ENCODE data around the gene HOXB3.

Gene HOXB3

GRCh38 chr17:48603959-48604769, 14.1 kb upstream of the HOXB3 start:
- no peak for ATAC-seq
- no peak for TF ChIP-seq BACH2 (CRISPR knock-in tag; IDR thresholded peaks at IDR 0.05; ENCODE audit: borderline replicate concordance)
- no peak for TF ChIP-seq ISL1 (CRISPR knock-in tag; IDR thresholded peaks at IDR 0.05)
- TF ChIP-seq RARB (CRISPR knock-in tag; IDR thresholded peaks at IDR 0.05), result no peak
- no peak for TF ChIP-seq ZNF70 (CRISPR knock-in tag; IDR thresholded peaks at IDR 0.05)
- no peak for TF ChIP-seq OSR1 (CRISPR knock-in tag; IDR thresholded peaks at IDR 0.05)
- TF ChIP-seq TSHZ2 (CRISPR knock-in tag; IDR thresholded peaks at IDR 0.05), result no peak
- no peak for TF ChIP-seq POU6F1 (CRISPR knock-in tag; IDR thresholded peaks at IDR 0.05; ENCODE audit: borderline replicate concordance, low read depth)
- TF ChIP-seq ZNF8 (CRISPR knock-in tag; IDR thresholded peaks at IDR 0.05), result no peak
- no peak for TF ChIP-seq GLIS3 (CRISPR knock-in tag; IDR thresholded peaks at IDR 0.05)
- no peak for TF ChIP-seq PPARA (CRISPR knock-in tag; IDR thresholded peaks at IDR 0.05; ENCODE audit: borderline replicate concordance)
- TF ChIP-seq ARNTL (CRISPR knock-in tag; IDR thresholded peaks at IDR 0.05; ENCODE audit: borderline replicate concordance, low read depth), result no peak
- no peak for TF ChIP-seq SNAI2 (CRISPR knock-in tag; IDR thresholded peaks at IDR 0.05)
- TF ChIP-seq TOX (CRISPR knock-in tag; IDR thresholded peaks at IDR 0.05; ENCODE audit: borderline replicate concordance), result no peak
- no peak for TF ChIP-seq ZC3H10 (CRISPR knock-in tag; IDR thresholded peaks at IDR 0.05)
- TF ChIP-seq ZFP30 (CRISPR knock-in tag; IDR thresholded peaks at IDR 0.05), result no peak
- no peak for TF ChIP-seq CREB5 (CRISPR knock-in tag; IDR thresholded peaks at IDR 0.05; ENCODE audit: low read depth)
- no peak for TF ChIP-seq ESRRG (CRISPR knock-in tag; IDR thresholded peaks at IDR 0.05)

GRCh38 chr17:48601539-48602425, 11.7 kb upstream of the HOXB3 start:
- no peak for ATAC-seq
- TF ChIP-seq TCF4 (CRISPR knock-in tag; IDR thresholded peaks at IDR 0.05; ENCODE audit: borderline replicate concordance) (no peak), GLIS3 (CRISPR knock-in tag; IDR thresholded peaks at IDR 0.05) (no peak), TOX (CRISPR knock-in tag; IDR thresholded peaks at IDR 0.05; ENCODE audit: borderline replicate concordance) (no peak), SNAI2 (CRISPR knock-in tag; IDR thresholded peaks at IDR 0.05) (no peak), ISL1 (CRISPR knock-in tag; IDR thresholded peaks at IDR 0.05) (no peak), BACH2 (CRISPR knock-in tag; IDR thresholded peaks at IDR 0.05; ENCODE audit: borderline replicate concordance) (no peak), TSHZ2 (CRISPR knock-in tag; IDR thresholded peaks at IDR 0.05) (no peak), POU6F1 (CRISPR knock-in tag; IDR thresholded peaks at IDR 0.05; ENCODE audit: borderline replicate concordance, low read depth) (no peak), RARB (CRISPR knock-in tag; IDR thresholded peaks at IDR 0.05) (no peak), PATZ1 (CRISPR knock-in tag; IDR thresholded peaks at IDR 0.05; ENCODE audit: borderline replicate concordance) (no peak), ESRRG (CRISPR knock-in tag; IDR thresholded peaks at IDR 0.05) (no peak), CREB5 (CRISPR knock-in tag; IDR thresholded peaks at IDR 0.05; ENCODE audit: low read depth) (no peak), ZNF70 (CRISPR knock-in tag; IDR thresholded peaks at IDR 0.05) (no peak)

Measured in SK-N-SH treated with all-trans-retinoic acid at 6 μM for 48 hours (cell line).